ENCODE data around the gene GSKIP. TPM values are rescaled to one million over a fixed set of nuclear protein-coding genes. Genes with fewer than 3 reads are reported as not detected.
"Not testable (repeated sequence)": the region's sequence is repeated elsewhere in the genome, so short reads cannot be mapped to it uniquely, and the experiment has no call there.

Gene GSKIP, protein sequence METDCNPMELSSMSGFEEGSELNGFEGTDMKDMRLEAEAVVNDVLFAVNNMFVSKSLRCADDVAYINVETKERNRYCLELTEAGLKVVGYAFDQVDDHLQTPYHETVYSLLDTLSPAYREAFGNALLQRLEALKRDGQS
- total RNA-seq (ENCODE audit: insufficient read depth, low replicate concordance) = 36.6 TPM

- DNase-seq (ENCODE audit: low spot score) = peak; percentile 93
These were observed at the start of gene GSKIP, which contains the start of gene ATG2B for GRCh38 chr14:96362965-96363750. GSKIP (plus strand) TSS chr14:96363526; CDS start chr14:96382248, 18,722 bp downstream. ATG2B (minus strand) TSS chr14:96363341; CDS start chr14:96362976, 365 bp downstream.

DNA sequence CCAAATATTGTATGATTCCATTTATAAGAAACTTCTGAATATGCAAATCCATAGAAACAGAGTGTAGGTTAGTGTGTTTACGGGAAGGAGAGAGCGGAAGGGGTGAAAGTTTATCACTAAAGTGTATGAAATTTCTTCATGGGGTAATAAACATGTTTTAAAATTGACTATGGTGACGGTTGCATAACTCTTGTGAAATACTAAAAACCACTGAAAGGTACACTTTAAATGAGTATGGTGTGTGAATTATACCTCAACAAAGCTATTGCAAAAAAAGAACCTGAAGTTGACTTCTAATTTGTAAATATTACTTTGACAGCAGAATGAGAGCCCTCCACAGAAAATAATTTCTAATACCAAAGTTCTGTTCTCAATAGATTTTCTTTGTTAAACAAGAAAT lies 47.2 kb upstream of the GSKIP start:
- DNase-seq (ENCODE audit: low spot score) = no peak

- DNase-seq (ENCODE audit: low spot score) = no peak
These were observed 44.5 kb upstream of the GSKIP start for GRCh38 chr14:96318836-96319235.

DNA sequence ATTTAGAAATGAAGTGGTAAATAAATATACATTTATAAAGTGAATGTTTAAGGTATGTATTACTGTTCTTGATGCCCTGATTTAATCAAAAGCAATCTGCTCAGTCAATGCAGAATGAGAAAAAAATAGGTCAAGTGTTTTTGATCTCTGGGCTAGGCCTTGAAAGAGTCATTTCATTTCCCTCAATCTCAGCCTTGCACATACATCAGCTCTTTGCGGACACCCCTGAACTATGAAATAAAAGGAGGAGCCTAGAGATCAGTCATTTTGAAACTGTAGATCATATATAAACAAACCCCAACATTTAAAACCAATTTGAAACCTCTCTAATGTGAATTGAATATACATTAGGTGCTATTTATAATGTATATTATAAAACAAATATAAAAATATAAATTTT lies 42.7 kb upstream of the GSKIP start:
- DNase-seq (ENCODE audit: low spot score) = no peak

- DNase-seq (ENCODE audit: low spot score) = no peak
These were observed 39.1 kb upstream of the GSKIP start for GRCh38 chr14:96324219-96324618.

DNA sequence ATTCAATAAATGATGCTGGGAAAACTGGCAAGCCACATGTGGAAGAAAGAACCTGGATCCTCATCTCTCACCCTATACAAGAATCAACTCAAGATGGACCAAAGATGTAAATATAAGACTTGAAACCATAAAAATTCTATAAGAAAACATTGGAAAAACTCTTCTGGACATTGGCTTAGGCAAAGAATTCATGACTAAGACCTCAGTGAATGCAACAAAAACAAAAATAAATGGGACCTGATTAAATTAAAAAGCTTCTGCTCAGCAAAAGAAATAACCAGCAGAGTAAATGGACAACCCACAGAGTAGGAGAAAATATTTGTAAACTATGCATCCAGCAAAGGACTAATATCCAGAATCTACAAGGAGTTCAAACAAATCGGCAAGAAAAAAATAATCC lies 24.8 kb upstream of the GSKIP start:
- DNase-seq (ENCODE audit: low spot score) = no peak

DNA sequence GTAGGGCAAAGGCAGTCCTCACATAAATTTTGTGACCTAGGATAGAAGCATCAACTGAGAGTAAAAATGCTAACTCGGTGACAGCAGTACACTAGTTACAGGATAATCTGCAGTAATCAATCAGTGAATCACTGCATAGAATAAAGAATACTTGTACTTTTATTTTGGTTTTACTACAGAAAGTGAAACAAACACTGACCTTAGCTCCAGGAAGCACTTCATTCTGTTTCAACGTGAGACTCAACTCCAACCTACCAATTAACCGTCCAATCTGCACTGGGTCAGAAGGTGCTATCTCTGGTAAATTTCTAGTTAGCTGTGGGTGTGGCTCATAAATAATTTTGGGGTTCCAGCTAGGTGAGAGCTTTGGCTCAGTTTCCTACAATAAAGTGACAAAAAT lies 22.0 kb upstream of the GSKIP start:
- no peak for DNase-seq (ENCODE audit: low spot score)

- DNase-seq (ENCODE audit: low spot score) = no peak
These were observed 17.7 kb upstream of the GSKIP start for GRCh38 chr14:96345669-96346068.

GRCh38 chr14:96347957-96348356 lies 15.4 kb upstream of the GSKIP start:
- DNase-seq (ENCODE audit: low spot score) = not testable (repeated sequence)

DNA sequence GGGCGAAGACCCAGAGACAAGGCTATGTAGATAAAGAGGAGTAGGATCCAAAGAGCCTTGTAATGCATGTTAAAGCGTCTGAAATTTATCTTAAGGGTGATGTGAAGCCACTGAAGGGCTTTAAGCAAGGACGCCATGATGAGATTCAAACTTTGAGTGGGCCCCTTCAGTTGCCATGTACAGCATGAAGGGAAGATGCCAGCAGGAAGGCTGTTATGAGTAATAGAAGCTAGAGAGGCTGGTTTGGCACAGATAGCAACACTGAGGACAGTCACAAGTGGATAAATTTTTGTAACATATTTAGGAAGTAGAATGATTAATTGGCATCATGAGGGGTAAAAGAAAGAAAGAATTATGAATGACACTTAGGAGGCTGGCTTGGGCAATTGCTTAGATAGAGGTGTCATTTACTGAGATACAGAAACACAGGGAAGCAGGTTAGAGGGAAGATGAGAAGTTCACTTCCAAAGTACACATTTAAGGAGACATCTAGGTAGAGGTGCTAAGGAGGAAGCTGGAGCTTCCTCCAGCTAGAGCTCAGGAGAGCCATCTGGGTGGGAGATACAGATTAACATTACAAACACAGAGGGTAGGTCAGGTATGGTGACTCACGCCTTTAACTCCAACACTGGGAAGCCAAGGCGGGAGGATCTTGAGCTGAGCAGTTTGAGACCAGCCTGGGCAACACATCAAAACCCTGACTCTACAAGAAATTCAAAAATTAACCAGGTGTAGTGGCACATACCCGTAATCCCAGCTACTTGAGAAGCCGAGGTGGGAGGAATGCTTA lies 13.8 kb upstream of the GSKIP start:
- no peak for DNase-seq (ENCODE audit: low spot score)

DNA sequence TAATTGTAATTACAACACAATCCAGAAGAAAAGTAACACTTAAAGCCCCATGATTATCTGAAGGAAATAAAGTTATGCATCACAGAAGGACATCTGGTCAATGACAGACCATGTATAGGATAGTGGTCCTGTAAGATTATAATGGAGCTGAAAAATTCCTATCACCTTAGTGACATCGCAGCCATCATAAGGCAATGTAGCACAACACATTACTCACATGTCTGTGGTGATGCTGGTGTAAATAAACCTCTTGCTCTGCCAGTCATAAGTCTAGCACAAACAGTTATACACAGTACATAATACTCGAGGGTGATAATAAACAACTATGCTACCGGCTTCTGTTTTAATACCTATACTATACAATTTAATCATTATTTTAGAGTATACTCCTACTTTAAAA lies 11.3 kb upstream of the GSKIP start:
- DNase-seq (ENCODE audit: low spot score) = no peak

DNA sequence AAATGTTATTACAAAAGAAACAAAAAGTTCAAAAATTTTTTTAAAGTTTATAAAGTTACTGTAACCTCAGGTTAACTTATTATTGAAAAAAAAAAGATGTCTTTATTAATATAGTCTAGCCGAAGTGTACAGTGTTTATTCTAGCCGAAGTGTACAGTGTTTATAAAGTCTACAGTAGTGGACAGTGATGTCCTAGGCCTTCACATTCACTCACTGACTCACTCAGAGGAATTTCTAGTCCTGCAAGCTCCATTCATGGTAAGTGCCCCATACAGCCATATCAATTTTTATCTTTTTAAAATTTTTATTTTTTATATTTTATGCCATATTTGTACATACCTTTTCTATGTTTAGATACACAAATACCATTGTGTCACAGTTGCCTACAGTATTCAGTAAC lies 10.6 kb upstream of the GSKIP start:
- DNase-seq (ENCODE audit: low spot score) = no peak

DNA sequence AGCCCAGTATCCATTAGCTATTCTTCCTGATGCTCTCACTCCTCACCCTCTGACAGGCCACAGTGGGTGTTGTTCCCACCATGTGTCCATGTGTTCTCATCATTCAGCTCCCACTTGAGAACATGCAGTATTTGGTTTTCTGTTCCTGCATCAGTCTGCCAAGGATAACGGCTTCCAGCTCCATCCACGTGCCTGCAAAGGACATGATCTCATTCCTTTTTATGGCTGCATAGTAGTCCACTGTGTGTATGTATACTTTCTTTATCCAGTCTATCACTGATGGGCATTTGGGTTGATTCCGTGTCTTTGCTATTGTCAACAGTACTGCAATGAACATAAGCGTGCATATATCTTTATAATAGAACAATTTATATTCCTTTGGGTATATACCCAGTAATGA lies 9.1 kb upstream of the GSKIP start:
- DNase-seq (ENCODE audit: low spot score) = no peak

DNA sequence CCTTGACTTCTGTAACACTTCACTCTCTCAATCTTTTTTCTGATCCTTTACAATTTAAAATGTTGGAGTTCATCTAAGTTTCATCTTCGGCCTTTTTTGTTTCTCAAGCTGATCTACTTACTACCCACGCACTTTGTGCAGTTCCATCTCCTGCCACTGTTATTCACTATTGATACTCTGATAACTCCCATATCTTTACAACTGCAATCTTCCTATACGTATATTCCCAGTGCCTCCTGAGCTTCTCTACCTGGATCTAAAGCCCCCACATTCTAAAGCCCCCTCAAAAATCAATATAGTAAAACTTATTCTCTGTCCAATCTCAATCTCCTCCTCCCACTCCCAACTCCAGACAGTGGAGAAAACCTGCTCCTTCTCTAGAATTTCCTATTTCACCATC lies 6.1 kb upstream of the GSKIP start:
- no peak for DNase-seq (ENCODE audit: low spot score)

- DNase-seq (ENCODE audit: low spot score) = no peak
These were observed 3.4 kb upstream of the GSKIP start for GRCh38 chr14:96359959-96360358.

GRCh38 chr14:96362071-96362964 lies 1.0 kb upstream of the GSKIP start:
- DNase-seq (ENCODE audit: low spot score) = peak; percentile 27

DNA sequence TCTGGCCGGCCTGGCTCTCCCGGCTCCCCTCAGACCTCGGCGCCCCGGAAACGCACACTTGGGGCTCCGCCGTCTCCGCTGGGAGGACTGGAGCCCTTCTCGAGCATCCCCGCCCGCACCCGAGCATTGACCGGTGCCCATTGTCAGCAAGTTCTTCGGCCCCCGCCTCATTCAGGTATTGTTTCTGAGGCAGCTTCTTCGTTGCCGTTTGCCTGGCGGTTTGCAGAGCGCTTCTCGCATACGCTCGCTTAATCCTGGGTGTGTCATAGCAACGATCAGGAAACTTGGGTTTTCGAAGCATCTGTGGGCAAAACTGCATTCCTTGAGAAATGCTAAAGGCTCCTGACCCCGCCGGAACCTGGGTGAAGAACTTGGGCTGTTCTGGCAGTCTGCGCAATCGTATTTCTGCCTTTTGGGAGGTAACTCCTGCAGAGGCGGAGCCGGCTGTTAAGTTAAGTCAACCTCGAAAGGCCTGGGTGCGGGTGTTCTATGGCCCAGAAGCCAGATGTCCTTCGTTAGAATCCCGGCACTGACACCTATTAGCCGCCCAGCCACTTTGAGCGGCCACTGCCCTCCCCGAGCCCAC lies 518 bp downstream of the GSKIP start:
- peak; percentile 60 for DNase-seq (ENCODE audit: low spot score)

- DNase-seq (ENCODE audit: low spot score) = no peak
These were observed 1.6 kb downstream of the GSKIP start for GRCh38 chr14:96364962-96365361.

GRCh38 chr14:96368534-96368933 lies 5.2 kb downstream of the GSKIP start:
- DNase-seq (ENCODE audit: low spot score) = no peak

DNA sequence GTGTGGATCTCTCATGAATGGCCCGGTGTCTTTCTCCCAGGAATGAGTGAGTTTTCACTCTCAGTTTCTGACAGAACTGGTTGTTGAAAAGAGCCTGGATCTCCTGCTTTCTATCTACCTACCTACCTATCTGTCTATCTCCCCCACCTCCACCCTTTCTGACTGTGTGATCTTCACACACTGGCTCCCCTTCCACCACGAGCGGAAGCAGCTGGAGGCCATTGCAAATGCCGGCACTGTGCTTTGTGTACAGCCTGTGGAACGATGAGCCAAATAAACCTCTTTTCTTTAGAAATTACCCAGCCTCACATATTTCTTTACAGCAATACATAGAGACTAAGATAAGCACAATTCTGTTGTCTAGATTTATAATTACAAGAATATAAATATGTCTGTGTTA lies 7.2 kb downstream of the GSKIP start:
- no peak for DNase-seq (ENCODE audit: low spot score)

GRCh38 chr14:96373538-96373937 lies 10.2 kb downstream of the GSKIP start:
- no peak for DNase-seq (ENCODE audit: low spot score)

All from umbilical cord (tissue), 2 donors.